Measurements from ENCODE around the gene ADRA2B.

DNA sequence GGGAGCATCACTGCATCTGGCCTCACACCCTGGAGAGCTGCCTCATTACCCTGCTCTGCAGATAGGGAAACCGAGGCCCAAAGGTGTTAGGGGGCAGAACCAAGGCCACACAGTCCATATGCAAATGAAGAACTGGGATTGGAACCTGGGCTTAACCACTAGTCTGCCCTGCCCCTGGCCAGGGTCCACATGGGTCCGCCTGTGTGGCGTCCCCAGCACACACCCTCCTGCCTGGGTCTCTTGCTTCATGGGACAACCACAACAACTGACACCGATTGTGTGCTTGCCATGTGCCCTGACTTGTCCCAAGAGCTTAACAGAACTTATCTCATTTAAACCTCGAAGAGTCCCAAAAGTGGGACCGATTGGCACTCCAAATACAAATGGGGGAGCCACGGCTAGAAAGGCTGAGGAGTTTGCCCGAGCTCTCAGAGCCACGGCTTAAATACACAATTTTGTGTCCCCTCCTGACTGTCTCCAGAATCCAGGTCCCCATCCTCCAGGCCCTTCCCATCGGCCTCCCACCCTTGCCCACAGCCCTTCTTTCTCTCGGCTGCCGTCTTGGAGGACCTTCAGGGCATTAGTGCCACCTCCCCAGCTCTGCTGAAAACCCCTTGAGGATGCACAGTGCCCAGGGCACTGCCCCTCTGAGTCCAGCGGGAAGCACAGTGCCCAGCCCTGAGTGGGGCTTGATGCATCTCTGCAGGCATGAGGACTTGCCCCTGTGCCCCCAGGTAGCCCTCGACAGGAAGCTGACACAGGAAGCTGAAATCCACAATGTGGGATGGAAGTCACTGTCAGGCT, 34.6 kb upstream of the ADRA2B start:
- no peak for TF ChIP-seq POLR2AphosphoS5 (IDR thresholded peaks at IDR 0.05; ENCODE audit: insufficient read depth in 1 of 2, low read depth in 1 of 2)
- TF ChIP-seq POLR2A (IDR thresholded peaks at IDR 0.05) = no peak
- TF ChIP-seq, protein P1, sequence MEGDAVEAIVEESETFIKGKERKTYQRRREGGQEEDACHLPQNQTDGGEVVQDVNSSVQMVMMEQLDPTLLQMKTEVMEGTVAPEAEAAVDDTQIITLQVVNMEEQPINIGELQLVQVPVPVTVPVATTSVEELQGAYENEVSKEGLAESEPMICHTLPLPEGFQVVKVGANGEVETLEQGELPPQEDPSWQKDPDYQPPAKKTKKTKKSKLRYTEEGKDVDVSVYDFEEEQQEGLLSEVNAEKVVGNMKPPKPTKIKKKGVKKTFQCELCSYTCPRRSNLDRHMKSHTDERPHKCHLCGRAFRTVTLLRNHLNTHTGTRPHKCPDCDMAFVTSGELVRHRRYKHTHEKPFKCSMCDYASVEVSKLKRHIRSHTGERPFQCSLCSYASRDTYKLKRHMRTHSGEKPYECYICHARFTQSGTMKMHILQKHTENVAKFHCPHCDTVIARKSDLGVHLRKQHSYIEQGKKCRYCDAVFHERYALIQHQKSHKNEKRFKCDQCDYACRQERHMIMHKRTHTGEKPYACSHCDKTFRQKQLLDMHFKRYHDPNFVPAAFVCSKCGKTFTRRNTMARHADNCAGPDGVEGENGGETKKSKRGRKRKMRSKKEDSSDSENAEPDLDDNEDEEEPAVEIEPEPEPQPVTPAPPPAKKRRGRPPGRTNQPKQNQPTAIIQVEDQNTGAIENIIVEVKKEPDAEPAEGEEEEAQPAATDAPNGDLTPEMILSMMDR (IDR thresholded peaks at IDR 0.05) = no peak
